Measurements from ENCODE around the gene RABGAP1L. TPM values are rescaled to one million over a fixed set of nuclear protein-coding genes. Genes with fewer than 3 reads are reported as not detected.

Gene RABGAP1L
- total and polyA plus RNA-seq, 2 of the 8 experiments (the other 6 are each of a cell fraction or from before 2014, with no cell fraction given): 33.3 to 156 TPM

DNA sequence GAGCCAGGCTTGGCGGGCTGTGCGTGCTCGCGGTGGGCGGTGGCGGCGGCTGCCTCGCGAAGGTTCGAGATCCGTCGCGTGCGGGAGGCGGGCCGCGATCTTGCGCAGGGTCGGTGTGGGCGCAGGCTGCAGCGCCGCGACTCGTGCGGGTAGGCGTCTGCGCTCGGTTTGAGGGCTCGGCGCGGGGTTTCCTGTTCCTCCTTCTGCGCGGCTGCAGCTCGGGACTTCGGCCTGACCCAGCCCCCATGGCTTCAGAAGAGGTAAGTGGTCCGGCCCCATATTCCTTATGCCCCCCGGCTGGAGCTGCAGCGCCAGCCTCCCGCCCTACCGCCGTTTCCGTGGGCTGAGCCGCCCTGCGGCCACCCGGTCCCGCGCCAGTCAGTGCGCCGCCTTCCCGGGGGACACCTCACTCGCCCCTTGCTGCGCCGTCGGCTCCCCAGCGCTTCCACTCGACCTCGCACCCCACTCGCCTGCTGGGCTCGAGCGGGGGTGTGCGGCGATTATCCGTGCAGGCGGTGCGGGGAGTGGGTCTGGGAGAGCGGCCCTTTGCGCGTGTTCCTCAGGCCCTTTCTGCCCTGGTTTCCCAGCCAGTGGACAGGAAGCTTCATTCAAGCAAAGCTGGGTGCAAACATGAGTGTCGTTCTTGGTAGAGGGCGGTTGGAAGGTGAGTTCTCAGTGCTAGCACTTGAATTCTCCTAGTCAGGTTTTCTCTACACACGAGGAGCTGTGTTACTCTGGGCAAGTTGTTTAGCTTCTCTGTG is 840.8 kb downstream of the RABGAP1L start, which contains the start of gene CACYBP:
Gene CACYBP (plus strand): TSS at position 12 of the 761 bp plus-strand sequence. CDS start 234 bp downstream, at position 246.
- peak within 1 kb of the TSS; percentile 92 to 96 (median 94) for H3K4me3 ChIP-seq (ENCODE audit: extremely low read depth in 1 of 4, insufficient read depth in 2 of 4, low read depth in 3 of 4, low read length in 4 of 4)
- H4K91ac ChIP-seq (replicated peaks; ENCODE audit: insufficient read length, low read length): peak within 1 kb of the TSS; percentile 89
- peak within 1 kb of the TSS; percentile 85 for H4K5ac ChIP-seq (ENCODE audit: insufficient read length, low read depth, low read length)
- H2BK15ac ChIP-seq (ENCODE audit: low read length): 0 out of 2 replicates have a peak within 1 kb of the TSS, but pooled peaks have one; percentile 24
- H3K4me2 ChIP-seq (ENCODE audit: insufficient read depth in 1 of 2, low read depth in 2 of 2, low read length in 2 of 2): peak within 1 kb of the TSS; percentile 93 to 97
- DNase-seq (ENCODE audit: low read depth in 1 of 2, low spot score in 2 of 2) (peak in 1 of 2 experiments; percentile 54), FAIRE-seq (no peak)
- WGBS, 2 experiments (ENCODE audit: extremely low coverage in 1 of 2, insufficient coverage in 1 of 2, insufficient read length in 1 of 2, insufficient replicate concordance in 2 of 2, low coverage in 1 of 2, low lambda C conversion rate in 2 of 2, missing lambda C conversion rate in 1 of 2): 3% methylated on average over 46 of the region's 71 CpGs; no CpG with 5 or more reads in 1 of the 2 experiments
- H3K23me2 ChIP-seq (ENCODE audit: low read depth, low read length): peaks cover 5% of the 10 kb centered on the region
- H2AFZ ChIP-seq (ENCODE audit: low read length): peak within 1 kb of the TSS; percentile 98
- H4K20me1 ChIP-seq (replicated peaks in 1 of 2; ENCODE audit: control insufficient read depth in 1 of 2, insufficient read depth in 2 of 2, low read length in 2 of 2): peaks cover 0 to 8% of the 10 kb centered on the region in 2 experiments
- ChIA-PET POLR2A (ENCODE audit: partially characterized antibody) (interaction anchor here (0.7 to 4.5 kb wide), 35 partner anchors 11 to 250 kb away, joined by 3 to 66 read pairs (median 5); partner anchors contain the start of gene MRPS14), CTCF (ENCODE audit: partially characterized antibody) (interaction anchor here (0.7 to 2.2 kb wide), 7 partner anchors 15 to 250 kb away, joined by 3 to 6 read pairs (median 4); no protein-coding TSS in a partner anchor)
- H3K9me3 ChIP-seq (ENCODE audit: insufficient read depth in 2 of 2, low read depth in 1 of 2, low read length in 1 of 2): no peaks in the 10 kb centered on the region
- H3K79me1 ChIP-seq (ENCODE audit: low read depth, low read length): 0 out of 2 replicates have a peak, but pooled peaks cover 1% of the 10 kb centered on the region
- peaks cover 34 to 51% of the 10 kb centered on the region in 2 experiments for H3K79me2 ChIP-seq (ENCODE audit: control insufficient read depth in 1 of 2, insufficient read depth in 2 of 2, low read length in 2 of 2)
- H3K27me3 ChIP-seq (replicated peaks in 1 of 4; ENCODE audit: control insufficient read depth in 3 of 4, extremely low read depth in 1 of 4, insufficient read depth in 3 of 4, low read length in 3 of 4): no peaks in the 10 kb centered on the region
- peak within 1 kb of the TSS; percentile 99 for H2BK5ac ChIP-seq (ENCODE audit: low read depth, low read length)
- peak within 1 kb of the TSS; percentile 95 for H2BK12ac ChIP-seq (ENCODE audit: low read depth, low read length)
- peak within 1 kb of the TSS; percentile 44; the same call in 1 of the 2 replicates for H2AK5ac ChIP-seq (ENCODE audit: low read depth, low read length)
- H2BK120ac ChIP-seq (replicated peaks; ENCODE audit: low read depth, low read length): peak within 1 kb of the TSS; percentile 22
- no peak within 1 kb of the TSS for H3K23ac ChIP-seq (ENCODE audit: insufficient read length)
- peak within 1 kb of the TSS; percentile 38 for H3K14ac ChIP-seq (ENCODE audit: insufficient read length)
- H3K4ac ChIP-seq (replicated peaks; ENCODE audit: insufficient read length, low read depth, low read length): peak within 1 kb of the TSS; percentile 2
- H4K8ac ChIP-seq (ENCODE audit: extremely low read depth, insufficient read depth, low read length): peak within 1 kb of the TSS; percentile 98
- H3K56ac ChIP-seq (replicated peaks; ENCODE audit: insufficient read length, low read depth, low read length): peak within 1 kb of the TSS; percentile 94
- H2BK20ac ChIP-seq (ENCODE audit: low read length): peak within 1 kb of the TSS; percentile 11; the same call in 1 of the 2 replicates
- peak within 1 kb of the TSS; percentile 100 for H3K27ac ChIP-seq (ENCODE audit: low read depth, low read length)
- peaks cover 0 to 4% (median 0%) of the 10 kb centered on the region in 4 experiments; a peak in 1 of 7 replicates for H3K4me1 ChIP-seq (replicated peaks in 1 of 4; ENCODE audit: control insufficient read depth in 3 of 4, insufficient read depth in 4 of 4, low read length in 3 of 4)
- peak within 1 kb of the TSS; percentile 89 for H3K18ac ChIP-seq (ENCODE audit: extremely low read depth, low read length)
- peaks cover 3 to 7% (median 5%) of the 10 kb centered on the region in 4 experiments; a peak in 5 of 8 replicates for H3K36me3 ChIP-seq (ENCODE audit: control insufficient read depth in 2 of 4, insufficient read depth in 4 of 4, low read length in 3 of 4)
- peak within 1 kb of the TSS; percentile 90 to 100 (median 99) for H3K9ac ChIP-seq (replicated peaks in 1 of 4; ENCODE audit: extremely low read depth in 1 of 4, low read depth in 3 of 4, low read length in 3 of 4)
- no peak for TF ChIP-seq RAD21 (IDR thresholded peaks at IDR 0.05 in 1 of 2, conservative IDR thresholded peaks at IDR 0.05 in 1 of 2; ENCODE audit: low read depth in 2 of 2, low read length in 2 of 2)
- TF ChIP-seq, protein P1, sequence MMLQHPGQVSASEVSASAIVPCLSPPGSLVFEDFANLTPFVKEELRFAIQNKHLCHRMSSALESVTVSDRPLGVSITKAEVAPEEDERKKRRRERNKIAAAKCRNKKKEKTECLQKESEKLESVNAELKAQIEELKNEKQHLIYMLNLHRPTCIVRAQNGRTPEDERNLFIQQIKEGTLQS (IDR thresholded peaks at IDR 0.05; ENCODE audit: insufficient read depth, low read depth, low read length): no peak
- no peak for TF ChIP-seq TCF12 (IDR thresholded peaks at IDR 0.05; ENCODE audit: low read depth, low read length)
- TF ChIP-seq MAX (IDR thresholded peaks at IDR 0.05): peak; percentile 90
- TF ChIP-seq TAF1 (IDR thresholded peaks at IDR 0.05; ENCODE audit: low read depth, low read length): no peak
- TF ChIP-seq, protein P2, sequence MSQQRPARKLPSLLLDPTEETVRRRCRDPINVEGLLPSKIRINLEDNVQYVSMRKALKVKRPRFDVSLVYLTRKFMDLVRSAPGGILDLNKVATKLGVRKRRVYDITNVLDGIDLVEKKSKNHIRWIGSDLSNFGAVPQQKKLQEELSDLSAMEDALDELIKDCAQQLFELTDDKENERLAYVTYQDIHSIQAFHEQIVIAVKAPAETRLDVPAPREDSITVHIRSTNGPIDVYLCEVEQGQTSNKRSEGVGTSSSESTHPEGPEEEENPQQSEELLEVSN (IDR thresholded peaks at IDR 0.05): peak; percentile 82
- peak in 1 of 2 experiments; percentile 58; a peak in 1 of 3 replicates for TF ChIP-seq POLR2A (IDR thresholded peaks at IDR 0.05; ENCODE audit: control extremely low read depth in 1 of 2, low read depth in 2 of 2, low read length in 2 of 2)
- peak in 1 of 2 experiments; percentile 91; a peak in 2 of 4 replicates for TF ChIP-seq HDAC2 (IDR thresholded peaks at IDR 0.05; ENCODE audit: borderline replicate concordance in 1 of 2, low read depth in 2 of 2, low read length in 2 of 2)
- TF ChIP-seq KDM5A (IDR thresholded peaks at IDR 0.05; ENCODE audit: low read length): no peak

Data from H1 (cell line).